Skeletal muscle tissue (tissue), 4 donors: ENCODE data around the gene PRL. TPM values are rescaled to one million over a fixed set of nuclear protein-coding genes. Genes with fewer than 3 reads are reported as not detected.

Source experiments
- H3K27ac ChIP-seq: one replicate; pipeline ENCODE4 v1.7.0; 2013; ENCODE audit warnings: mild to moderate bottlenecking, low read depth, low read length, inconsistent platforms
- H3K27me3 ChIP-seq, 3 donors: one replicate each; pipeline ENCODE4 v1.7.0; 2013; ENCODE audit warnings: low read length in 3 of 3; ENCODE audit not compliant: control insufficient read depth in 3 of 3, insufficient read depth in 3 of 3
- H3K36me3 ChIP-seq, 3 donors: one replicate each; pipeline ENCODE4 v1.7.0; 2013; ENCODE audit warnings: low read length in 3 of 3; ENCODE audit not compliant: control insufficient read depth in 3 of 3, insufficient read depth in 3 of 3
- H3K4me1 ChIP-seq, 3 donors: one replicate each; pipeline ENCODE4 v1.7.0; 2013; ENCODE audit warnings: low read length in 3 of 3, mild to moderate bottlenecking in 3 of 3; ENCODE audit not compliant: control insufficient read depth in 3 of 3, insufficient read depth in 3 of 3
- H3K4me3 ChIP-seq, 3 donors: one replicate each; pipeline ENCODE4 v1.7.0; 2013; ENCODE audit warnings: low read length in 3 of 3
- H3K9ac ChIP-seq, 3 donors: one replicate each; pipeline ENCODE4 v1.7.0; 2013; ENCODE audit warnings: low read length in 3 of 3, mild to moderate bottlenecking in 3 of 3, moderate library complexity in 2 of 3, low read depth in 1 of 3
- H3K9me3 ChIP-seq, 3 donors: one replicate each; pipeline ENCODE4 v1.7.0; 2013; ENCODE audit warnings: low read length in 3 of 3; ENCODE audit not compliant: control insufficient read depth in 3 of 3
- total RNA-seq: library from RNA; depleted of rRNA; stranded (reverse); fragments of >200 nt; gene quantifications from one replicate; pipeline ENCODE4 v1.2.3, GENCODE V29; 2014
- donor health status: Osteomylitis.

Gene PRL
- total RNA-seq, result 1.0 TPM

DNA sequence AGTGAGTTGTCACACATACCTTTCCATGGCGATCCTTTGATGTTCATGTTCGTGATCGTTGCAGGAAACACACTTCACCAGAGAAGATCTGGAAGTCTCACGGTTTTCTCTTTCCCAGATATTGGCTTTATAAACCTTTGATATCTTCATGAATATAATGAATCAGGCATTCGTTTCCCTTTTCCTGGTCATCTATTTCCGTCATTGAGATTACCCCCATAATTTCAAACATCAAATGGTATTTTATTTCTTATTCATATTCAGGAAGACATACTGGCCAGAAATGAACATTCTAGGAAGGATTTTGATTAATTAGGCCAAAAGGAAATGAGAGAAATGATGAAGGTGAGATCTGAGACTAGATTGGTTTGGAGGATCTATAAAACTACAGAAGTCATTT, at the start of gene PRL:
Gene PRL (minus strand): TSS at position 101 of the 400 bp plus-strand sequence. CDS start 54 bp downstream, at position 47.
- Histone ChIP-seq H3K27me3 (no peaks in the 10 kb centered on the region), H3K4me3 (no peak within 1 kb of the TSS), H3K9me3 (no peaks in the 10 kb centered on the region), H3K4me1 (no peaks in the 10 kb centered on the region), H3K36me3 (no peaks in the 10 kb centered on the region), H3K27ac (no peak within 1 kb of the TSS), H3K9ac (no peak within 1 kb of the TSS)

DNA sequence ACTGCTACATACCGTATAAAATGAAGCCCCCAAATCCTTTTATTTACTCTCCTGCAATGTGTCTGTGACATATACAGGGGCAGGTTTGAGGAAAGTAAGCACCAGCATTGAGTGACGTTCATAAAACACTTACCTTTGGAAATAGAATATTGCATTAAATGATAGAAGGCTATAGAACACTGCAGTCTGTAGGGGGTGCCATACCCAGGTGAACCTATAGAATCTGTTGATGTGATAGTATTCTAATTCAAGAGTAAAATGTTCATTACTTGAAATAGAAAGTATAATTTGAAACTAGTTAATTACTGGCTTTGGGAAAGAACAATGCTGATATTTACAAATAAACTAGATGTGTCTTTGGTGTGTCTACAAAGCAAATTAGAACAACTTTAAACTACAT, 47.0 kb upstream of the PRL start:
- no peak overlapping the region for H3K9ac ChIP-seq
- H3K4me3 ChIP-seq, result no peak overlapping the region
- no peaks in the 10 kb centered on the region for H3K9me3 ChIP-seq
- H3K27me3 ChIP-seq, result no peaks in the 10 kb centered on the region
- no peaks in the 10 kb centered on the region for H3K36me3 ChIP-seq
- no peaks in the 10 kb centered on the region for H3K4me1 ChIP-seq
- no peak overlapping the region for H3K27ac ChIP-seq

GRCh38 chr6:22334778-22335177, 37.9 kb upstream of the PRL start:
- Histone ChIP-seq H3K9me3 (no peaks in the 10 kb centered on the region), H3K36me3 (no peaks in the 10 kb centered on the region), H3K9ac (no peak overlapping the region), H3K27me3 (no peaks in the 10 kb centered on the region), H3K4me1 (no peaks in the 10 kb centered on the region), H3K27ac (no peak overlapping the region), H3K4me3 (no peak overlapping the region)

GRCh38 chr6:22333802-22334201, 37.0 kb upstream of the PRL start:
- Histone ChIP-seq H3K9ac (no peak overlapping the region), H3K4me3 (no peak overlapping the region), H3K27me3 (no peaks in the 10 kb centered on the region), H3K4me1 (no peaks in the 10 kb centered on the region), H3K9me3 (no peaks in the 10 kb centered on the region), H3K36me3 (no peaks in the 10 kb centered on the region), H3K27ac (no peak overlapping the region)

GRCh38 chr6:22332711-22333110, 35.9 kb upstream of the PRL start:
- H3K9ac ChIP-seq, result no peak overlapping the region
- no peaks in the 10 kb centered on the region for H3K4me1 ChIP-seq
- no peaks in the 10 kb centered on the region for H3K36me3 ChIP-seq
- H3K27ac ChIP-seq, result no peak overlapping the region
- H3K27me3 ChIP-seq, result no peaks in the 10 kb centered on the region
- no peaks in the 10 kb centered on the region for H3K9me3 ChIP-seq
- H3K4me3 ChIP-seq, result no peak overlapping the region

DNA sequence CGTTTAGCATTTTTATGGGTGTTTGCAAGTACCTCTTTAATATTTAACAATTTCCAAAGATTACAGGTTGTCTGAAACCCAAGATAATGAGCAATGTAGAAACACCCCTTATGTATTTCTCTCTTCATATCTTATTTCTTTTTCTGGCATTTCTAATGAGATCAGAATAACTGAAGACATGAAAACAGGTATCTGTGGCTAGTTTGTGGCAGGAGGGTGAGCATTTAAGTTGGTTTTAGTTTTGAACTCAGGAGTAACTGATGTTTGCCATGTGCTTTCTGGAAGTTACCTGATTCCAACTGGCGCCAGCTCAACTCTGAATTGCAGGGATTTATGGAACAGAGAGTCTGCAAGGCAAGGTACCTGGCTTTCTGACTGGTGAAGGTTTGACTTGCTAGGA, 35.4 kb upstream of the PRL start:
- Histone ChIP-seq H3K9me3 (no peaks in the 10 kb centered on the region), H3K27me3 (no peaks in the 10 kb centered on the region), H3K4me3 (no peak overlapping the region), H3K4me1 (no peaks in the 10 kb centered on the region), H3K27ac (no peak overlapping the region), H3K36me3 (no peaks in the 10 kb centered on the region), H3K9ac (no peak overlapping the region)

DNA sequence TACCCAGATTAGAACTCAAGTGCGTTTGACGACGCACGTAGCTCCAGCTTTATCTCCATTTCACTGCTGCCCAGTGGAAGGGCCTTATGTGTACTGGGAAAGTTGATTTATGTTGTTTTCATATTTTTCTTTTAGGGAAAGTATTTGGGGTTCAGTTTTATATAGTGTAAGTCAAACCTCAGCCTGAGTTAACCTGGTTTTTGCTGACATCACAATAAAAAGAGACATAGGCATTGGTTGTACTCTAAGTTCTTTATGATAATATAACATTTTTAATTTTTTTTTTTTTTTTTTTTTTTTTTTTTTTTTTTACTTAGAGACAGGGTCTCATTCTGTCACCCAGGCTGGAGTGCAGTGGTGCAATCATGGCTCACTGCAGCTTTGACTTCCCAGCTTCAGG, 34.1 kb upstream of the PRL start:
- H3K9ac ChIP-seq, result no peak overlapping the region
- H3K9me3 ChIP-seq, result no peaks in the 10 kb centered on the region
- H3K4me3 ChIP-seq, result no peak overlapping the region
- no peaks in the 10 kb centered on the region for H3K27me3 ChIP-seq
- no peaks in the 10 kb centered on the region for H3K4me1 ChIP-seq
- H3K27ac ChIP-seq, result no peak overlapping the region
- H3K36me3 ChIP-seq, result no peaks in the 10 kb centered on the region

DNA sequence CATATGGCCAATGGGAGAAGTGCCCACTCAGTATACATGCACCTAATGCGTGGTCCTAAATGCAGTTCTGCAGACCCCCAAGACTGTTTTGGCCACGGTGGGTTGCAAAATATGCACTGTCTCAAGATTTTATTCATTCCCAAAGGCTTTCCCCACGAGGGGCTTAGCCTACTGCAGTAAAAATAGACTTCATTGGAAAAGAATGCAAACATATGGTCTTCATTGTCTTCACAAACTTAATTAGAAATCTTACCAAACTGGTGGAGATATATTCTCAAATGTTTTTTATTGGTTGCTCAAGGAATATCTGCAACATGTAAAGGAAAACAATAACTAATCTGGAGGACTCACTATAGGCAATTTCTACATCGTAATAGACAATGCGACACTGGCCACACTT, 31.6 kb upstream of the PRL start:
- Histone ChIP-seq H3K27me3 (no peaks in the 10 kb centered on the region), H3K36me3 (no peaks in the 10 kb centered on the region)

GRCh38 chr6:22327881-22328280, 31.0 kb upstream of the PRL start:
- Histone ChIP-seq H3K4me3 (no peak overlapping the region), H3K27ac (no peak overlapping the region), H3K4me1 (no peaks in the 10 kb centered on the region), H3K27me3 (no peaks in the 10 kb centered on the region), H3K9ac (no peak overlapping the region), H3K9me3 (no peaks in the 10 kb centered on the region), H3K36me3 (no peaks in the 10 kb centered on the region)

More for the DNA sequence above, 31.6 kb upstream of the PRL start:
- no peaks in the 10 kb centered on the region for H3K9me3 ChIP-seq
- H3K27ac ChIP-seq, result no peak overlapping the region
- H3K4me3 ChIP-seq, result no peak overlapping the region
- no peak overlapping the region for H3K9ac ChIP-seq
- H3K4me1 ChIP-seq, result no peaks in the 10 kb centered on the region

DNA sequence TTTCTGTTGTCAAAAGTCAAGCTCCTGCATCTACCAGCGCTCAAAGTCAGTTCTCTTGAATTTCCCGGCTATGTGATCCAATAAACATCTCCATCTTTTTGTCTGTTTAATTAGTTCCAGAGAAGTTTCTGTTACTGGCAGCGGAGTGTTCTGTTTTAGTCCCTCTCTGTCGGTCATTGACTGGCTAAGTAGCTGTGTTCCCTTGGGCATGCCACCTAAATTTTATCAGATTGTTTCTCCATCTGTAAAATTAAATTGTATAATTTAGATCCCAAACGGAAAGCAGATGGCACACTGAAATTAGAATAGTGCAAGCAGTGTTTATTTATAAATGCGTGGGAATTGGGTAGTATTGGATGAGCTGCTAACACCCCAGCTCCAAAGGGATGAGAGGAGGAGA, 29.7 kb upstream of the PRL start:
- no peaks in the 10 kb centered on the region for H3K9me3 ChIP-seq
- no peak overlapping the region for H3K9ac ChIP-seq
- no peaks in the 10 kb centered on the region for H3K36me3 ChIP-seq
- H3K27me3 ChIP-seq, result no peaks in the 10 kb centered on the region
- H3K4me1 ChIP-seq, result no peaks in the 10 kb centered on the region
- no peak overlapping the region for H3K27ac ChIP-seq
- no peak overlapping the region for H3K4me3 ChIP-seq

DNA sequence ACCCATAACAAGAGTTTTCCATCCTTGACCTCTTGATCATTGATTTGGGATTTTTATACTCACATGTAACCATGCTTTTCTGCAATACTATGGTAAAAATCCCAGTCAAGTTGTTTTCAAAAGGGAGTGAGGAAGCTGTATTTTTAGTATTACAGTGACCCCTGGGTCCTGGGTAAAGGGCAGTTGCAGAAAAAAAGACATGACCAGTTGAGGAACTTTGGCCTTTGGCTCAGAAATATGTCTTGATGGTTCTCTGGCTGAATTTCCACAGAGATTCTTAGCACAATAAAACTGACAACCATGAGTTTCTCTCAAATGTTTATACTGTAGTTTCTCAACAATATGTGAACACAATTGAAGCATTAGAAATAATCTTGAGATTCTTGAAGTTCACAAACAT, 28.6 kb upstream of the PRL start:
- Histone ChIP-seq H3K36me3 (no peaks in the 10 kb centered on the region), H3K4me3 (no peak overlapping the region), H3K4me1 (no peaks in the 10 kb centered on the region), H3K9me3 (no peaks in the 10 kb centered on the region), H3K9ac (no peak overlapping the region), H3K27me3 (no peaks in the 10 kb centered on the region), H3K27ac (no peak overlapping the region)
